ENCODE data around the gene HCAR1. TPM values are rescaled to one million over a fixed set of nuclear protein-coding genes. Genes with fewer than 3 reads are reported as not detected.
"Not testable (repeated sequence)": the region's sequence is repeated elsewhere in the genome, so short reads cannot be mapped to it uniquely, and the experiment has no call there.

HCAR1 gene
- total and polyA plus RNA-seq, 2 donors (not counting 1 experiment from before 2014, with no cell fraction given), result 1.1 to 1.5 TPM

DNA sequence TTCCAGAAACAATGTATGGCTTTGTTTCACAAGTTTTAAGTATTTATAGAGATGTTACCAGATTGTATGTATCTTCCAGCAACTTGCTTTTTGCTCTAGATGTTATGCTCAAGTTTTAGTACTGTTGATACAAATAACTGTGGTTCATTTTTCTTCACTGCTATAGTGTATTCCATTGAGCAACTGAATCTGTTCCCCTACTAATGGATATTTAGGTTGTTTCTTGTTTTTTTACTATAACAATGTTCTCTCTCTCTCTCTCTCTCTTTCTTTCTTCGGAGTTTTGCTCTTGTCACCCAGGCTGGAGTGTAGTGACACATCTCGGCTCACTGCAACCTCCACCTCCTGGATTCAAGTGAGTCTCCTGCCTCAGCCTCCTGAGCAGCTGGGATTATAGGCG, 44.1 kb downstream of the HCAR1 start:
- TF ChIP-seq, protein P1, sequence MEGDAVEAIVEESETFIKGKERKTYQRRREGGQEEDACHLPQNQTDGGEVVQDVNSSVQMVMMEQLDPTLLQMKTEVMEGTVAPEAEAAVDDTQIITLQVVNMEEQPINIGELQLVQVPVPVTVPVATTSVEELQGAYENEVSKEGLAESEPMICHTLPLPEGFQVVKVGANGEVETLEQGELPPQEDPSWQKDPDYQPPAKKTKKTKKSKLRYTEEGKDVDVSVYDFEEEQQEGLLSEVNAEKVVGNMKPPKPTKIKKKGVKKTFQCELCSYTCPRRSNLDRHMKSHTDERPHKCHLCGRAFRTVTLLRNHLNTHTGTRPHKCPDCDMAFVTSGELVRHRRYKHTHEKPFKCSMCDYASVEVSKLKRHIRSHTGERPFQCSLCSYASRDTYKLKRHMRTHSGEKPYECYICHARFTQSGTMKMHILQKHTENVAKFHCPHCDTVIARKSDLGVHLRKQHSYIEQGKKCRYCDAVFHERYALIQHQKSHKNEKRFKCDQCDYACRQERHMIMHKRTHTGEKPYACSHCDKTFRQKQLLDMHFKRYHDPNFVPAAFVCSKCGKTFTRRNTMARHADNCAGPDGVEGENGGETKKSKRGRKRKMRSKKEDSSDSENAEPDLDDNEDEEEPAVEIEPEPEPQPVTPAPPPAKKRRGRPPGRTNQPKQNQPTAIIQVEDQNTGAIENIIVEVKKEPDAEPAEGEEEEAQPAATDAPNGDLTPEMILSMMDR (conservative IDR thresholded peaks at IDR 0.05 in 1 of 2, IDR thresholded peaks at IDR 0.05 in 1 of 2; ENCODE audit: low read depth in 1 of 2, low read length in 2 of 2), result no peak
- no peak for TF ChIP-seq EZH2 (IDR thresholded peaks at IDR 0.05; ENCODE audit: low read length, missing control alignments)
- Histone ChIP-seq H3K79me2 (ENCODE audit: control insufficient read depth, insufficient read depth, low read length) (no peaks in the 10 kb centered on the region), H4K20me1 (ENCODE audit: control insufficient read depth, extremely low read depth, insufficient read depth, low read length) (no peaks in the 10 kb centered on the region)

DNA sequence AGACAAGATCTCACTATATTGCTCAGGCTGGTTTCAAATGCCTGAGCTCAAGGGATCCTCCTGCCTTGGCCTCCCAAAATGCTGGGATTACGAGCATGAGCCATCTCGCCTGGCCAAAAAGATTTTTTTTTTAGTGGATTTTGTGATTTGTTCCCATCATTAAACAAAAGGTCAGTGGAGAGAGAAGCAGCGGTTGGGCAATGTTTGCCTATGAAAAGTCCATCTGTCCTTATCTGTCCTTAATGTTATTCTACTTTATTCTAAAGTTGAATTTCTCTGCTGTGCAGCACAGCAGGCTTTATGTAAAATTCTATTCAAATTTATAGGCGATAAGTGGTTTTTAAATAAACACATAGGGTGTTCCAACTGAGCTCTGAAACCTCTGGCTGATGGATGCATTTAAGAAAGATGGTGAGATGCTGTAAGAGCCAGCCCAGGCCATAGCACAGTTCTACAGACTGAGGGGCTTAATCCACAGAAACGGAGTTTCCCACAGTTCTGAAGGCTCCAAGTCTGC, 46.3 kb downstream of the HCAR1 start:
- Histone ChIP-seq H3K4me2 (ENCODE audit: extremely low read depth, insufficient read depth, low read length) (no peak overlapping the region), H3K4me3 (replicated peaks in 1 of 4; ENCODE audit: control extremely low read depth in 1 of 4, insufficient read depth in 1 of 4, low read depth in 3 of 4, low read length in 4 of 4) (no peak overlapping the region), H3K27ac (ENCODE audit: insufficient read depth, low read length) (no peak overlapping the region), H4K20me1 (ENCODE audit: control insufficient read depth, extremely low read depth, insufficient read depth, low read length) (no peaks in the 10 kb centered on the region), H3K36me3 (ENCODE audit: control insufficient read depth, insufficient read depth, low read length) (no peaks in the 10 kb centered on the region), H3K4me1 (ENCODE audit: control insufficient read depth, extremely low read depth, insufficient read depth, low read length) (peaks cover 8% of the 10 kb centered on the region), H3K27me3 (ENCODE audit: control insufficient read depth, insufficient read depth, low read length) (no peaks in the 10 kb centered on the region), H2AFZ (ENCODE audit: low read length) (no peak overlapping the region), H3K9ac (ENCODE audit: insufficient read depth, low read length) (no peak overlapping the region), H3K79me2 (ENCODE audit: control insufficient read depth, insufficient read depth, low read length) (no peaks in the 10 kb centered on the region), H3K9me3 (ENCODE audit: control insufficient read depth, insufficient read depth, low read depth, low read length) (no peaks in the 10 kb centered on the region)
- TF ChIP-seq EZH2 (IDR thresholded peaks at IDR 0.05; ENCODE audit: low read length, missing control alignments), result no peak
- TF ChIP-seq, protein P1 (conservative IDR thresholded peaks at IDR 0.05 in 1 of 2, IDR thresholded peaks at IDR 0.05 in 1 of 2; ENCODE audit: low read depth in 1 of 2, low read length in 2 of 2), result no peak
- DNase-seq (ENCODE audit: low read depth in 2 of 2), result no peak

More for the DNA sequence above, 44.1 kb downstream of the HCAR1 start:
- Histone ChIP-seq H3K9ac (ENCODE audit: insufficient read depth, low read length) (no peak overlapping the region), H3K4me1 (ENCODE audit: control insufficient read depth, extremely low read depth, insufficient read depth, low read length) (peaks cover 3% of the 10 kb centered on the region), H3K9me3 (ENCODE audit: control insufficient read depth, insufficient read depth, low read depth, low read length) (no peaks in the 10 kb centered on the region), H3K4me2 (ENCODE audit: extremely low read depth, insufficient read depth, low read length) (no peak overlapping the region), H3K27ac (ENCODE audit: insufficient read depth, low read length) (no peak overlapping the region), H2AFZ (ENCODE audit: low read length) (no peak overlapping the region), H3K4me3 (replicated peaks in 1 of 4; ENCODE audit: control extremely low read depth in 1 of 4, insufficient read depth in 1 of 4, low read depth in 3 of 4, low read length in 4 of 4) (no peak overlapping the region), H3K27me3 (ENCODE audit: control insufficient read depth, insufficient read depth, low read length) (no peaks in the 10 kb centered on the region), H3K36me3 (ENCODE audit: control insufficient read depth, insufficient read depth, low read length) (no peaks in the 10 kb centered on the region)
- DNase-seq (ENCODE audit: low read depth in 2 of 2), result no peak

DNA sequence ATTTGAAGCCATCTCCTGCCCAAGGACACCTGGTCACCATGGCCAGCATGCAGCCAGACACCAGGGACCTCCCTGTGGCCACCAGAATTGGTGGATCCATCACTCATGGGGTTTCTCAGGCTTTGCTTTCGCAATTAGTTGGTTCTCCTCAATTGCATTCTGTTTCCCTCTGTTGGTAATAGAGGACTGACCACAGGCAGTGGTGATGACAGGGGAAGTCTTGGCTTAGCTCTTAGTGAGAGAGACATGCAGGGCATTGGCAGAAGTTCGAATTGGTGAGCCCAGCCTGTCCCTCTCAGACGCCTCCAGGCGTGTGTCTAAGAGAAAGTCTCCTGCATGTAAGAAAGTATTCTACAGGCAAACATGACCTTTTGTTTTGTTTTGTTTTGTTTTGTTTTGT, 48.8 kb downstream of the HCAR1 start:
- H3K9me3 ChIP-seq (ENCODE audit: control insufficient read depth, insufficient read depth, low read depth, low read length), result no peaks in the 10 kb centered on the region
- H3K4me1 ChIP-seq (ENCODE audit: control insufficient read depth, extremely low read depth, insufficient read depth, low read length), result peaks cover 17% of the 10 kb centered on the region
- no peaks in the 10 kb centered on the region for H4K20me1 ChIP-seq (ENCODE audit: control insufficient read depth, extremely low read depth, insufficient read depth, low read length)
- H3K27me3 ChIP-seq (ENCODE audit: control insufficient read depth, insufficient read depth, low read length), result no peaks in the 10 kb centered on the region
- peak in 1 of 2 donors; percentile 51 for DNase-seq (ENCODE audit: low read depth in 2 of 2)
- no peak overlapping the region for H2AFZ ChIP-seq (ENCODE audit: low read length)
- H3K4me3 ChIP-seq (replicated peaks in 1 of 4; ENCODE audit: control extremely low read depth in 1 of 4, insufficient read depth in 1 of 4, low read depth in 3 of 4, low read length in 4 of 4), result no peak overlapping the region
- no peaks in the 10 kb centered on the region for H3K79me2 ChIP-seq (ENCODE audit: control insufficient read depth, insufficient read depth, low read length)
- no peak overlapping the region for H3K4me2 ChIP-seq (ENCODE audit: extremely low read depth, insufficient read depth, low read length)
- no peak overlapping the region for H3K27ac ChIP-seq (ENCODE audit: insufficient read depth, low read length)
- no peaks in the 10 kb centered on the region for H3K36me3 ChIP-seq (ENCODE audit: control insufficient read depth, insufficient read depth, low read length)
- no peak for TF ChIP-seq EZH2 (IDR thresholded peaks at IDR 0.05; ENCODE audit: low read length, missing control alignments)
- TF ChIP-seq, protein P1 (conservative IDR thresholded peaks at IDR 0.05 in 1 of 2, IDR thresholded peaks at IDR 0.05 in 1 of 2; ENCODE audit: low read depth in 1 of 2, low read length in 2 of 2), result no peak
- no peak overlapping the region for H3K9ac ChIP-seq (ENCODE audit: insufficient read depth, low read length)

DNA sequence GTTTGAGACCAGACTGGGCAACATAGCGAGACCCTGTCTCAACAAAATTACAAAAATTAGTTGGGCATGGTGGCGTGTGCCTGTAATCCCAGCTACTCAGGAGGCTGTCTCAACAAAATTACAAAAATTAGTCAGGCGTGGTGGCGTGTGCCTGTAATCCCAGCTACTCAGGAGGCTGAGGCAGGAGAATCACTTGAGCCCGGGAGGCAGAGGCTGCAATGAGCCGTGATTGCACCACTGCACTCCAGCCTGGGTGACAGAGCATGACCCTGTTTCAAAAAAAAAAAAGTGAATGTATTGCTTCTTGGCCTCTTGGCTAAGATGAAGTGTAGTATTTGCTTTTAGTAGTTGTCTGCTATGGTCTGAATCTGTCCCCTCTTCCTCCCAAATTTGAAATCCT, 49.7 kb downstream of the HCAR1 start:
- H3K4me1 ChIP-seq (ENCODE audit: control insufficient read depth, extremely low read depth, insufficient read depth, low read length), result peaks cover 17% of the 10 kb centered on the region
- H3K27ac ChIP-seq (ENCODE audit: insufficient read depth, low read length); H3K9ac ChIP-seq (ENCODE audit: insufficient read depth, low read length); H3K27me3 ChIP-seq (ENCODE audit: control insufficient read depth, insufficient read depth, low read length); H3K36me3 ChIP-seq (ENCODE audit: control insufficient read depth, insufficient read depth, low read length); H3K4me3 ChIP-seq (replicated peaks in 1 of 4; ENCODE audit: control extremely low read depth in 1 of 4, insufficient read depth in 1 of 4, low read depth in 3 of 4, low read length in 4 of 4); H3K4me2 ChIP-seq (ENCODE audit: extremely low read depth, insufficient read depth, low read length); H3K9me3 ChIP-seq (ENCODE audit: control insufficient read depth, insufficient read depth, low read depth, low read length); DNase-seq (ENCODE audit: low read depth in 2 of 2); H4K20me1 ChIP-seq (ENCODE audit: control insufficient read depth, extremely low read depth, insufficient read depth, low read length); H3K79me2 ChIP-seq (ENCODE audit: control insufficient read depth, insufficient read depth, low read length); H2AFZ ChIP-seq (ENCODE audit: low read length): not testable (repeated sequence)

DNA sequence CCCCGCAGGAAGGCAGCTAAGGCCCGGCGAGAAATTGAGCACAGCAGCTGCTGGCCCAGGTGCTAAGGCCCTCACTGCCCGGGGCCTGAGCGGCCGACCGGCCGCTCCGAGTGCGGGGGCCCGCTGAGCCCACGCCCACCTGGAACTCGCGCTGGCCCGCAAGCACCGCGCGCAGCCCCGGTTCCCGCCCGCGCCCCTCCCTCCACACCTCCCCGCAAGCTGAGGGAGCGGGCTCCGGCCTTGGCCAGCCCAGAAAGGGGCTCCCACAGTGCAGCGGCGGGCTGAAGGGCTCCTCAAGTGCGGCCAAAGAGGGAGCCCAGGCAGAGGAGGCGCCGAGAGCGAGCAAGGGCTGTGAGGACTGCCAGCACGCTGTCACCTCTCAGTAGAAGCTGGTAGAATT, 53.9 kb downstream of the HCAR1 start:
- H3K9ac ChIP-seq (ENCODE audit: insufficient read depth, low read length); H3K36me3 ChIP-seq (ENCODE audit: control insufficient read depth, insufficient read depth, low read length); H3K9me3 ChIP-seq (ENCODE audit: control insufficient read depth, insufficient read depth, low read depth, low read length); H4K20me1 ChIP-seq (ENCODE audit: control insufficient read depth, extremely low read depth, insufficient read depth, low read length); H3K4me3 ChIP-seq (replicated peaks in 1 of 4; ENCODE audit: control extremely low read depth in 1 of 4, insufficient read depth in 1 of 4, low read depth in 3 of 4, low read length in 4 of 4); H2AFZ ChIP-seq (ENCODE audit: low read length); H3K4me2 ChIP-seq (ENCODE audit: extremely low read depth, insufficient read depth, low read length); DNase-seq (ENCODE audit: low read depth in 2 of 2); H3K27me3 ChIP-seq (ENCODE audit: control insufficient read depth, insufficient read depth, low read length); H3K27ac ChIP-seq (ENCODE audit: insufficient read depth, low read length); H3K79me2 ChIP-seq (ENCODE audit: control insufficient read depth, insufficient read depth, low read length): not testable (repeated sequence)
- H3K4me1 ChIP-seq (ENCODE audit: control insufficient read depth, extremely low read depth, insufficient read depth, low read length), result peaks cover 15% of the 10 kb centered on the region

Data from fibroblast of lung (primary cell).